Epithelial cell of proximal tubule (primary cell): ENCODE results near the gene USP48. TPM values are rescaled to one million over a fixed set of nuclear protein-coding genes. Genes with fewer than 3 reads are reported as not detected.

Experiments
- DNase-seq: peaks from one replicate; pipeline ENCODE4 v3.0.0-alpha.2; 2011; ENCODE audit warnings: low read depth
- H3K4me3 ChIP-seq: 2 replicates; pipeline ENCODE4 v1.5.1; 2011; ENCODE audit warnings: low read depth, mild to moderate bottlenecking, low read length
- CTCF ChIP-seq: conservative IDR thresholded peaks from 2 replicates; pipeline ENCODE4 v1.5.1; 2012; ENCODE audit warnings: low read depth, mild to moderate bottlenecking, low read length
- total RNA-seq: library from RNA; depleted of rRNA; stranded (reverse); fragments of >200 nt; gene quantifications from 2 replicates; pipeline ENCODE4 v1.2.3, GENCODE V29; 2015

The USP48 gene
- total RNA-seq, 1 donor from 2014 or later = 24.0 TPM

GRCh38 chr1:21673277-21673780, 109.6 kb downstream of the USP48 start:
- DNase-seq = no peak

GRCh38 chr1:21672478-21673276, 110.3 kb downstream of the USP48 start:
- TF ChIP-seq CTCF = no peak
- H3K4me3 ChIP-seq = no peak overlapping the region
- DNase-seq = no peak

More at GRCh38 chr1:21673277-21673780, 109.6 kb downstream of the USP48 start:
- H3K4me3 ChIP-seq = no peak overlapping the region
- TF ChIP-seq CTCF = no peak

- no peak overlapping the region for H3K4me3 ChIP-seq
- no peak for TF ChIP-seq CTCF
- no peak for DNase-seq
Measured at GRCh38 chr1:21671915-21672314, 111.0 kb downstream of the USP48 start.

- no peak for TF ChIP-seq CTCF
- DNase-seq = no peak
- H3K4me3 ChIP-seq = no peak overlapping the region
Measured at GRCh38 chr1:21670956-21671902, 111.7 kb downstream of the USP48 start.

GRCh38 chr1:21670059-21670881, 112.7 kb downstream of the USP48 start:
- no peak overlapping the region for H3K4me3 ChIP-seq
- DNase-seq = no peak
- TF ChIP-seq CTCF = no peak
